RWPE2 (cell line): ENCODE data around the gene TENT5A.
A peak's percentile ranks its signal among the peaks of the same experiment; 100 is the strongest.

Source experiments
- ATAC-seq: fragments of 200-7000 bp; cut with Tn5 transposase; 3 replicates; pipeline ENCODE4 v1.9.1; 2021; ENCODE audit warnings: low read depth
- DNase-seq: peaks from one replicate; pipeline ENCODE4 v3.0.0-alpha.2; 2020; ENCODE audit warnings: low spot score
- H3K27ac ChIP-seq: fragments of 450-650 bp; 2 replicates; pipeline ENCODE4 v1.5.1; 2017; ENCODE audit warnings: mild to moderate bottlenecking; ENCODE audit not compliant: poor library complexity, severe bottlenecking
- H3K27me3 ChIP-seq: fragments of 250-450 bp; sonication (Bioruptor Pico); 2 replicates; pipeline ENCODE4 v1.5.1; 2021; ENCODE audit warnings: mild to moderate bottlenecking, moderate library complexity; ENCODE audit not compliant: insufficient read depth, poor library complexity, severe bottlenecking
- H3K36me3 ChIP-seq: fragments of 250-450 bp; sonication (Bioruptor Pico); 2 replicates; pipeline ENCODE4 v1.5.1; 2020; ENCODE audit warnings: low read depth, mild to moderate bottlenecking, moderate library complexity
- H3K4me1 ChIP-seq: fragments of 250-450 bp; sonication (Bioruptor Pico); 2 replicates; pipeline ENCODE4 v1.5.1; 2021; ENCODE audit warnings: mild to moderate bottlenecking, moderate library complexity; ENCODE audit not compliant: insufficient read depth, poor library complexity, severe bottlenecking
- H3K4me3 ChIP-seq: fragments of 250-450 bp; sonication (Bioruptor Pico); 2 replicates; pipeline ENCODE4 v1.5.1; 2021; ENCODE audit warnings: mild to moderate bottlenecking, moderate library complexity; ENCODE audit not compliant: severe bottlenecking
- H3K9me3 ChIP-seq: fragments of 250-450 bp; sonication (Bioruptor Pico); 2 replicates; pipeline ENCODE4 v1.5.1; 2021; ENCODE audit warnings: mild to moderate bottlenecking, moderate library complexity; ENCODE audit not compliant: severe bottlenecking
- CTCF ChIP-seq: fragments of 450-650 bp; IDR thresholded peaks from one replicate; pipeline ENCODE4 v1.5.1; 2017; ENCODE audit warnings: mild to moderate bottlenecking, moderate library complexity; ENCODE audit not compliant: poor library complexity, severe bottlenecking

TENT5A gene

GRCh38 chr6:81696524-81696923 is 56.0 kb downstream of the TENT5A start:
- Histone ChIP-seq H3K36me3 (no peaks in the 10 kb centered on the region), H3K4me3 (no peak overlapping the region), H3K27ac (no peak overlapping the region), H3K27me3 (no peaks in the 10 kb centered on the region), H3K9me3 (no peaks in the 10 kb centered on the region), H3K4me1 (no peaks in the 10 kb centered on the region)
- no peak for TF ChIP-seq CTCF
- no peak for DNase-seq
- peak; percentile 61; the same call in 2 of the 3 replicates for ATAC-seq
